KMS-11 (cell line): ENCODE results near the gene PHF21A.

Source experiments
- H2AFZ ChIP-seq: fragments of 200-600 bp; sonication (generic); 2 replicates; pipeline ENCODE4 v1.6.1; 2016; ENCODE audit warnings: antibody characterized with exemption, mixed run types, low read depth
- H3K27ac ChIP-seq: fragments of 200-600 bp; sonication (generic); 2 replicates; pipeline ENCODE4 v1.6.1; 2016; ENCODE audit warnings: mild to moderate bottlenecking, mixed run types
- H3K27me3 ChIP-seq: fragments of 200-600 bp; sonication (generic); 2 replicates; pipeline ENCODE4 v1.6.1; 2017; ENCODE audit warnings: mild to moderate bottlenecking, low read depth, mixed run types, moderate library complexity; ENCODE audit not compliant: insufficient read depth
- H3K36me3 ChIP-seq: fragments of 200-600 bp; sonication (generic); 2 replicates; pipeline ENCODE4 v1.6.1; 2017; ENCODE audit warnings: mild to moderate bottlenecking, mixed run types; ENCODE audit not compliant: insufficient read depth
- H3K4me1 ChIP-seq: fragments of 200-600 bp; sonication (generic); 2 replicates; pipeline ENCODE4 v1.6.1; 2016; ENCODE audit warnings: mild to moderate bottlenecking, low read depth, mixed run types; ENCODE audit not compliant: poor library complexity, severe bottlenecking
- H3K4me2 ChIP-seq: fragments of 200-600 bp; sonication (generic); 2 replicates; pipeline ENCODE4 v1.7.0; 2016; ENCODE audit warnings: mild to moderate bottlenecking, mixed run types
- H3K4me3 ChIP-seq: fragments of 200-600 bp; sonication (generic); IDR thresholded peaks from 2 replicates; pipeline ENCODE4 v1.6.1; 2017; ENCODE audit warnings: low read depth, low read length, mixed read lengths; ENCODE audit not compliant: insufficient read depth
- H3K79me2 ChIP-seq: fragments of 200-600 bp; sonication (generic); 2 replicates; pipeline ENCODE4 v1.6.1; 2016; ENCODE audit warnings: low read depth, mixed run types; ENCODE audit not compliant: insufficient read depth
- H3K9ac ChIP-seq: fragments of 200-600 bp; sonication (generic); 2 replicates; pipeline ENCODE4 v1.6.1; 2016; ENCODE audit warnings: mild to moderate bottlenecking, mixed run types
- H4K20me1 ChIP-seq: fragments of 200-600 bp; sonication (generic); 2 replicates; pipeline ENCODE4 v1.6.1; 2016; ENCODE audit warnings: mild to moderate bottlenecking, mixed run types; ENCODE audit not compliant: insufficient read depth
- TF ChIP-seq, protein P1 (sequence below): fragments of 200-600 bp; sonication (generic); conservative IDR thresholded peaks from 2 replicates; pipeline ENCODE4 v1.6.1; 2017; ENCODE audit warnings: low read depth, mild to moderate bottlenecking, antibody characterized with exemption, low read length, moderate library complexity, mixed read lengths

Gene PHF21A

DNA sequence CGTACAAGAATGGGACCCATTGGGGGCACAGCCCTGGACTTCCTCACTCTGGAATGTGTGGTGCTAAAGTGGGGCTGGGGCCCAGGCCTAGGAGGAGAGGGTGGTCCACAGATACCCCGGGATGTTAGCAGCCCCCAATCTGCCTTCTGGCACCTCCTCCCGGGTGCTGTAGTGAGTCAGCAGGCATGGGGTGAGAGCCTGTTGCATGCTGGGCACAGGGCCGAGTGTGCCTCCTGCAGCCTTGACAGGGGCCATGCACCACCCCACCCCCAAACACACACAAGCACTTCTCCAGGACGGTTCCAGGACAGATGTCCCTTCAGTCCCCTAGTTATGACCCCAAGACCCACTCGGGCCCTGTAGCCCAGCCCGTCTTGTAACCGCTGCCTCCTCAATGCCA lies 23.5 kb upstream of the PHF21A start:
- Histone ChIP-seq H3K36me3 (no peaks in the 10 kb centered on the region), H3K4me3 (no peak overlapping the region), H3K4me2 (no peak overlapping the region), H3K9ac (no peak overlapping the region), H3K27me3 (no peaks in the 10 kb centered on the region), H3K79me2 (no peaks in the 10 kb centered on the region), H3K4me1 (no peaks in the 10 kb centered on the region), H2AFZ (no peak overlapping the region), H4K20me1 (no peaks in the 10 kb centered on the region), H3K27ac (no peak overlapping the region)
- TF ChIP-seq, protein P1, sequence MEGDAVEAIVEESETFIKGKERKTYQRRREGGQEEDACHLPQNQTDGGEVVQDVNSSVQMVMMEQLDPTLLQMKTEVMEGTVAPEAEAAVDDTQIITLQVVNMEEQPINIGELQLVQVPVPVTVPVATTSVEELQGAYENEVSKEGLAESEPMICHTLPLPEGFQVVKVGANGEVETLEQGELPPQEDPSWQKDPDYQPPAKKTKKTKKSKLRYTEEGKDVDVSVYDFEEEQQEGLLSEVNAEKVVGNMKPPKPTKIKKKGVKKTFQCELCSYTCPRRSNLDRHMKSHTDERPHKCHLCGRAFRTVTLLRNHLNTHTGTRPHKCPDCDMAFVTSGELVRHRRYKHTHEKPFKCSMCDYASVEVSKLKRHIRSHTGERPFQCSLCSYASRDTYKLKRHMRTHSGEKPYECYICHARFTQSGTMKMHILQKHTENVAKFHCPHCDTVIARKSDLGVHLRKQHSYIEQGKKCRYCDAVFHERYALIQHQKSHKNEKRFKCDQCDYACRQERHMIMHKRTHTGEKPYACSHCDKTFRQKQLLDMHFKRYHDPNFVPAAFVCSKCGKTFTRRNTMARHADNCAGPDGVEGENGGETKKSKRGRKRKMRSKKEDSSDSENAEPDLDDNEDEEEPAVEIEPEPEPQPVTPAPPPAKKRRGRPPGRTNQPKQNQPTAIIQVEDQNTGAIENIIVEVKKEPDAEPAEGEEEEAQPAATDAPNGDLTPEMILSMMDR = no peak

DNA sequence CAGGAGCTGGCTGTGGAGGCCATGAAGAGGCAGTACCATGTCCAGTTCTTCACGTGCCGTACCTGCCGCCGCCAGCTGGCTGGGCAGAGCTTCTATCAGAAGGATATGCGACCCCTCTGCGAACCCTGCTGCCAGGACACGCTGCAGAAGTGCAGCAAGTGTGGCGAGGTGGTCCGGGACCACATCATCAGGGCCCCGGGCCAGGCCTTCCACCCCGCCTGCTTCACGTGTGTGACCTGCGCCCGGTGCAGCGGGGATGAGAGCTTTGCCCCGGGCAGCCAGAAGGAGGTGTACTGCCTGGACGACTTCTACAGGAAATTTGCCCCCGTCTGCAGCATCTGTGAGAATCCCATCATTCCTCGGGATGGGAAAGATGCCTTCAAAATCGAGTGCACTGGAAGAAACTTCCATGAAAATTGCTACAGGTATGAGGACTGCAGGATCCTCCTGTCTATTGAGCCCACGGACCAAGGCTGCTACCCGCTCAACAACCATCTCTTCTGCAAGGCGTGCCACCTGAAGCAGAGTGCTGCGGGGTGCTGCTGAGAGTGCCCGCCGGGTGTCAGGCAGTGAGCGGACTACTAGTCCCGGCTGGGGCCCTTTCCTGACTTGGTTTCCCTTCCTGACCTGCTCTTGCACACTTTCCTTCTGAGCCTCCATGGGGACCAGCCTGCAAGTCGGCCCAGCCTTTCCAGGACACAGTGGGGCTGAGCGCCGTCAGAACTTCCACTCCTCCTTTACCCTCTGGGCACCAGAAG lies 22.0 kb upstream of the PHF21A start:
- TF ChIP-seq, protein P1 = no peak

DNA sequence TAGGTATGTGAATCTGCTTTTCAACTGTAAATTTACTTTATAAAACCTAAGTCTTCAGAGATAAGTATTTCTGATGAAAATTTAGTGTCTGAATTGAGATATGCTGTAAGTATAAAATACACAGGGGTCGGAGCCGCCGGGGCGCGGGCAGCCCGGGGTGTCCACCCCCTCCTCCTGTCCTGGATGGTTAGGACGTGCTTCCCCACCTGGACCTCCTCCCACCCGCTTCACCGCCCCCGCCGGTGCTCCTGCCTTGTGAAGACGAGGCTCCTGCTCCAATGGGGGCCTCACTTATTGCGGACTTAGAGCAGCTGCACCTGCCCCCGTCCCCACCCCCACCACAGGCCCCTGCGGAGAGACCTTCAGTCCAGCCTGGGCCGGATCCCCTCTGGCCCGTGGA lies 21.3 kb upstream of the PHF21A start:
- Histone ChIP-seq H3K4me1 (no peaks in the 10 kb centered on the region), H3K4me3 (no peak overlapping the region), H3K79me2 (no peaks in the 10 kb centered on the region), H3K9ac (no peak overlapping the region), H2AFZ (no peak overlapping the region), H3K27ac (no peak overlapping the region), H4K20me1 (no peaks in the 10 kb centered on the region), H3K27me3 (no peaks in the 10 kb centered on the region), H3K36me3 (no peaks in the 10 kb centered on the region), H3K4me2 (no peak overlapping the region)
- TF ChIP-seq, protein P1 = no peak

More for the DNA sequence above, 22.0 kb upstream of the PHF21A start:
- Histone ChIP-seq H3K36me3 (no peaks in the 10 kb centered on the region), H3K27ac (no peak overlapping the region), H3K4me2 (no peak overlapping the region), H3K4me3 (no peak overlapping the region), H2AFZ (no peak overlapping the region), H3K4me1 (no peaks in the 10 kb centered on the region), H3K79me2 (no peaks in the 10 kb centered on the region), H4K20me1 (no peaks in the 10 kb centered on the region), H3K27me3 (no peaks in the 10 kb centered on the region), H3K9ac (no peak overlapping the region)

DNA sequence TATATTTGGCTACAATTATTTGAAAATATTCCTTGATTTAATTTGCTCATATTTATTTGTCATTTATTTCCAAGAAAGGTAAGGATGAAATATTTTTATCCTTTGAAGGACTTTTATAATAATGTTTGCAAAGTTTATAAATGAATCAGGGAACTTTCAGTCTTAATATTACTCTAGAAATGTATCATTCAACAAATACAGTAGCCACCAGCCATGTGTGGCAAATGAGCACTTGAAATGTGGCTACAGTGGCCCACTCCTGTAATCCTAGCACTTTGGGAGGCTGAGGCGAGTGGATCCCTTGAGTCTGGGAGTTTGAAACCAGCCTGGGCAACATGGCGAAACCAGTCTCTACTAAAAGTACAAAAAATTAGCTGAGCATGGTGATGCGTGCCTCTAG lies 20.3 kb upstream of the PHF21A start:
- TF ChIP-seq, protein P1 = no peak
- no peak overlapping the region for H3K9ac ChIP-seq

More for the DNA sequence above, 20.3 kb upstream of the PHF21A start:
- Histone ChIP-seq H3K4me1 (no peaks in the 10 kb centered on the region), H3K27ac (no peak overlapping the region), H3K79me2 (no peaks in the 10 kb centered on the region), H2AFZ (no peak overlapping the region), H3K36me3 (no peaks in the 10 kb centered on the region), H3K4me3 (no peak overlapping the region), H3K4me2 (no peak overlapping the region), H4K20me1 (no peaks in the 10 kb centered on the region), H3K27me3 (no peaks in the 10 kb centered on the region)
